Measurements from ENCODE around the gene C1orf159. TPM values are rescaled to one million over a fixed set of nuclear protein-coding genes. Genes with fewer than 3 reads are reported as not detected.
A peak's percentile ranks its signal among the peaks of the same experiment; 100 is the strongest.

The C1orf159 gene
- total and polyA plus RNA-seq, 10 of the 15 experiments (the other 5 are each of a cell fraction or from before 2014, with no cell fraction given) = 0.11 to 23.4 (median 8.0) TPM

GRCh38 chr1:1137256-1138045, 21.6 kb upstream of the C1orf159 start (continued):
- TF ChIP-seq TCF7 (IDR thresholded peaks at IDR 0.05; ENCODE audit: borderline replicate concordance) (no peak), IKZF2 (IDR thresholded peaks at IDR 0.05) (peak; percentile 29 to 43; a peak in 1 of 4 replicates), MTA3 (IDR thresholded peaks at IDR 0.05; ENCODE audit: borderline replicate concordance, low read length) (no peak), RAD51 (IDR thresholded peaks at IDR 0.05) (no peak), EGR1 (IDR thresholded peaks at IDR 0.05; ENCODE audit: borderline replicate concordance in 1 of 2, low read depth in 2 of 2, low read length in 2 of 2) (peak in 1 of 2 experiments; percentile 60; a peak in 1 of 3 replicates), NRF1 (conservative IDR thresholded peaks at IDR 0.05; ENCODE audit: low read depth, low read length) (no peak), HCFC1 (IDR thresholded peaks at IDR 0.05; ENCODE audit: low read length) (no peak), ZNF207 (IDR thresholded peaks at IDR 0.05; ENCODE audit: borderline replicate concordance) (no peak), BCL11A (IDR thresholded peaks at IDR 0.05; ENCODE audit: low read depth, low read length) (no peak; the same call in 1 of the 2 replicates), RB1 (IDR thresholded peaks at IDR 0.05; ENCODE audit: borderline replicate concordance) (no peak), POLR2AphosphoS2 (IDR thresholded peaks at IDR 0.05; ENCODE audit: low read depth, low read length) (no peak), LARP7 (IDR thresholded peaks at IDR 0.05) (no peak), ZSCAN29 (IDR thresholded peaks at IDR 0.05) (no peak), MLLT1 (IDR thresholded peaks at IDR 0.05) (0 out of 2 replicates have a peak, but pooled peaks have one; percentile 33), CUX1 (IDR thresholded peaks at IDR 0.05; ENCODE audit: insufficient replicate concordance, low read depth, low read length) (no peak), IKZF1 (conservative IDR thresholded peaks at IDR 0.05) (peak; percentile 42; the same call in 1 of the 2 replicates), CBFB (IDR thresholded peaks at IDR 0.05; ENCODE audit: low read depth) (peak; percentile 80), MEF2A (IDR thresholded peaks at IDR 0.05; ENCODE audit: insufficient read depth, low read depth, low read length) (no peak), ETV6 (conservative IDR thresholded peaks at IDR 0.05 in 1 of 2, IDR thresholded peaks at IDR 0.05 in 1 of 2; ENCODE audit: borderline replicate concordance in 1 of 2, low read depth in 1 of 2) (no peak), RAD21 (IDR thresholded peaks at IDR 0.05; ENCODE audit: insufficient read depth, low read depth, low read length) (no peak), SUPT20H (IDR thresholded peaks at IDR 0.05; ENCODE audit: borderline replicate concordance, control insufficient read depth, low read depth, low read length) (no peak), NR2C2 (IDR thresholded peaks at IDR 0.05; ENCODE audit: borderline replicate concordance, control insufficient read depth, insufficient read length, low read depth) (no peak), GATAD2B (conservative IDR thresholded peaks at IDR 0.05; ENCODE audit: low read depth) (no peak), CHD4 (IDR thresholded peaks at IDR 0.05) (no peak)

Measured in GM12878 (cell line).